T-helper 9 cell (primary cell): ENCODE data around the gene VWF.

Experiments used
- DNase-seq: peaks from one replicate; pipeline ENCODE4 v3.0.0-alpha.2; 2020

VWF gene

DNA sequence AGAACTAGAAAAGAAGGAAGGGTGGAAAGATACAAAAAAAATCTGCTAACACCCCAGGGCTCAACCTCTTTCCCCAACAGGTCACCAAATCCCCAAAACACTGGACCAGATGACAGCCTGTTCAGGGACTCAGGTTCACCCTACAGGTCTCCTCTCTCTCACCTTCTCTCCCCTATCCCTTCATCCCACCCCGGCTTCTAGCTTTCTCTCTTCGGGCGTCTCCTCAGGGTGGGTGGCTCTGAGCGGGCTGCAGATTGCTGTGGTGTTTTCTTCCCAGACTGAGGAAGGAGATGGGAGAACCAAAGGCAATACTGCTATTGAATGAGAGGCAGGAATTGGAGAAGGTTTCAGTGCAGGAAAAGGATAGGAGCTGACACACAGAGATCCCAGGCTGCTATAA is 218.7 kb downstream of the VWF start:
- no peak for DNase-seq

GRCh38 chr12:5904969-5905368 is 219.5 kb downstream of the VWF start:
- no peak for DNase-seq

DNA sequence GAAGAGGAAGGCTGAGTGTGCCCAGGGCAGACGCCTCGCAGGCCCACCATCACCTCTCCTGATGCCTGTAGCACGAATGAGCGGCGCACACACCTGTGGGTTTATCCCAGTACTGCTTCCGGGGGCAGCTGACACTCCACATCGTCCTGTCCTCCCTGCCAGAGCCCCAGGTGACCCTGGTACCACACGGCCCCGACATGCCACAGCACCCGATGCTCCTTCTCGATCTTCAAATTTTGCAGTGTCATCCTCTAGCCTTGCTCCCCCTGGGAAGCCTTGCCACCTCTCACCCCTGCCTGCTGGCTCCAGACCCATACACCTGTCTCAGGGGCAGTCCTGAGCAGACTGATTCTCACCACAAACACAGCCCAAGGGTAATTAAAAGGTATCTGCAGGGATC is 220.0 kb downstream of the VWF start:
- DNase-seq = no peak

DNA sequence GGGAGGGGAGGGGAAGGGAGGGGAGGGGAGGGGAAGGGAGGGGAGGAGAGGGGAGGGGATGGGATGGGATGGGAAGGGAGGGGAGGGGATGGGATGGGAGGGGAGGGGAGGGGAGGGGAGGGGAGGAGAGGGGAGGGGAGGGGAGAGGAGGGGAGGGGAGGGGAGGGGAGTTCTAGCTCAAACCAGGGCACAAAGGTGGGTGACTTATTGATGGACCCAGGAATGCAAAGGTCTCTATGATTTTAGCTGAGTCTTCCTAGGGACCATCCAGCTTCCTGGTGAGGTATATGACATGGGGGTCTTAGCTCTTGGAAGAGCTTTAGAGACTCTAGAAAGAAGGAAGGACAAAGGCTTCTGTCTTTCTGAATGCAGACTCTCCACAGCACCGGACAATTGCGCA is 221.7 kb downstream of the VWF start:
- DNase-seq = no peak

GRCh38 chr12:5901416-5901815 is 223.1 kb downstream of the VWF start:
- no peak for DNase-seq

- no peak for DNase-seq
Measured at GRCh38 chr12:5900533-5901205, 223.8 kb downstream of the VWF start.

GRCh38 chr12:5900076-5900475 is 224.4 kb downstream of the VWF start:
- DNase-seq = no peak

GRCh38 chr12:5899675-5900074 is 224.8 kb downstream of the VWF start:
- DNase-seq = no peak

DNA sequence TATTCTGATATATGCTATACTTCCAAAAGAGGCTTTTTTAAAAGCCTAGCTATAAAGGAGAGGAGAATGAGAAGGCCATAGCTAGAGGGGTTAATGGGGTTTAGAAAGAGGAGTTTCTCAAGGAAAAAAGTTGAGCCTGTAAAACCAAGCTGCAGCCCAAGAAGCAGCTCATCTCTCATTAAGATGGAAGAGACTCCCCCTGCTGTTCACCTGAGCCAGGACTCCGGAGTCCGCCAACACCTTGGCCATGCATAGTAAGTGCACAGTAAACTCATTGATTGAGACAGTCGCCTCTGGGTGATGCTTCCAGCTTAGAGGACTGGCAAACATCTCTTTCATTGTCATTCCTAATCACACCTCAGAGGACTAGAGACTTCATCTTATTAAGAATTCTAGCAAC is 225.6 kb downstream of the VWF start:
- DNase-seq = no peak
